HG02642 (cell line): ENCODE measurements around the gene SETMAR.

Experiments used
- ATAC-seq: cut with Tn5 transposase; IDR thresholded peaks from one replicate; pipeline ENCODE4 v1.9.1; 2021; ENCODE audit warnings: mild to moderate bottlenecking; ENCODE audit not compliant: unreplicated experiment, poor library complexity

Gene SETMAR

DNA sequence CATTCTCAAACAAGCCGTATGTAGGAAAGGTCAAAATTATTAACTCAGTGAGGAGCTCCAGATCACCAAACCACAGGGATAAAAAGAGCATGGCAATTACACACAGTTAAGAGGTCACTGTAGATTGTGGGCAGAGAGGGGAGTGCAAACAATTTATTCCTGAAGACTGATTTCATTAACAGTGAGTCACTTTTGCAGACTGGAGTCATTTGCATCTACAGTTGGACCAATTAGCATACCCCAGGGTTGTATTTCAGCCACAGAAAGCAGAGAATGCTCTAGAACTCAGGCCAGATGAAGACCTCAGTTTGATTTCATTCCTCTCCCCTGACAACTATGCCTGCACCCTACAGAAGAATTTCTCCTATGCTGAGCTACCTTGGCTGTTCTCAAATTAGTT lies 40.1 kb downstream of the SETMAR start:
- no peak for ATAC-seq

GRCh38 chr3:4350789-4351163 lies 47.6 kb downstream of the SETMAR start:
- ATAC-seq = peak; percentile 89

GRCh38 chr3:4351164-4351855 lies 48.1 kb downstream of the SETMAR start:
- ATAC-seq = peak; percentile 32

- ATAC-seq = no peak
These were observed 48.7 kb downstream of the SETMAR start for GRCh38 chr3:4351872-4352271.

DNA sequence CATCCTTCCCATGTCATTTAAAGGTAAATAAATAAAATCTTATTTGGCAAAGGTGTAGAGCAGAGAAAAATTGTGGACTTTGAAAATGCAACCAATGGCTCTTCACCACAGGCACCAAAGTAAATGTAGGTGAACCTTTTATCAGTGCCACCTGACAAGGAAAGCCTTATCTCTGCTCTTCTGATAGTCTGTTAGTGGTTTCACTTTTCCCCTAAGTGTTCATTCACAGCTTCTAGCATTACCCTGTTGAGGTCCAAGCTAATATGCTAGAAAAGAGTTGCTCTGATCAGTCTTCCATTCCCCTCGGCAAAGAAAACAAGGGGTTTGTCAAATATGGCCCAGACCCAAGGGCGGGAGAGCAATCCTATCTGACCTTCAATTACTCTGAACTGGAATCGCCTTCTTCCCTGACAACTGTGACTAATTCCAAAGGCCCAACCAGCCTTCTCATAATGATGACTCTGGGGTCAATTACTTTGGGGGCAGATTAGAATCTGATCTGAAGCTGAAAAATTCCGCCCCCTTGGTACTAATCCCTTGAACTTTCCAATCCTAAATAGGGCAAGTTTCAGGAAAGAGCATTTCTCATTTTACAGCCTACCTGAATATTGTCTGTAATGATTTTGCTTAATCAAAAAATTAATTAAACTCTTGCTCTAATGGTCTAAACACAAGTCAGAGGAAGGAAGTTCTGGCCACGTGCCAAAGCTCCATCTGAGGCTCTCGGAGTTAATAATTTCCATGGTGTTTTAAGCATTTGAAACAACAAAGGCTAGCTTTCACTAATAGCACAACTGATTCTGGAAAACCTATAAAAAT lies 52.4 kb downstream of the SETMAR start:
- no peak for ATAC-seq

DNA sequence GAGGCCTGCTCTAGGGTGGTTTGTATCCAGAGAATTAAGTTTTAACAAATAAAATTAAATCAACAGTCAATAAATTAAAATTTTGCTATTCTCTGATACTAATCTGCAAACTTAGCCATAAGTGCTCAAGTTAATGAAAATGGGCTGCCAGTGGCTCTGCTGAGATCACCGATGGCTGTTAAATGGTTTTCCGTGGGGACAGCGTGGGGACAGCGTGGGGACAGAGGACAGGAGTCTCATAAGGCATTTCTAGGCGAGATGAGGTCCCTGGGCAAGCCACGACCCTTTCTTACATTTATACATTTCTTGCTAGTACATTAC lies 53.0 kb downstream of the SETMAR start:
- no peak for ATAC-seq

DNA sequence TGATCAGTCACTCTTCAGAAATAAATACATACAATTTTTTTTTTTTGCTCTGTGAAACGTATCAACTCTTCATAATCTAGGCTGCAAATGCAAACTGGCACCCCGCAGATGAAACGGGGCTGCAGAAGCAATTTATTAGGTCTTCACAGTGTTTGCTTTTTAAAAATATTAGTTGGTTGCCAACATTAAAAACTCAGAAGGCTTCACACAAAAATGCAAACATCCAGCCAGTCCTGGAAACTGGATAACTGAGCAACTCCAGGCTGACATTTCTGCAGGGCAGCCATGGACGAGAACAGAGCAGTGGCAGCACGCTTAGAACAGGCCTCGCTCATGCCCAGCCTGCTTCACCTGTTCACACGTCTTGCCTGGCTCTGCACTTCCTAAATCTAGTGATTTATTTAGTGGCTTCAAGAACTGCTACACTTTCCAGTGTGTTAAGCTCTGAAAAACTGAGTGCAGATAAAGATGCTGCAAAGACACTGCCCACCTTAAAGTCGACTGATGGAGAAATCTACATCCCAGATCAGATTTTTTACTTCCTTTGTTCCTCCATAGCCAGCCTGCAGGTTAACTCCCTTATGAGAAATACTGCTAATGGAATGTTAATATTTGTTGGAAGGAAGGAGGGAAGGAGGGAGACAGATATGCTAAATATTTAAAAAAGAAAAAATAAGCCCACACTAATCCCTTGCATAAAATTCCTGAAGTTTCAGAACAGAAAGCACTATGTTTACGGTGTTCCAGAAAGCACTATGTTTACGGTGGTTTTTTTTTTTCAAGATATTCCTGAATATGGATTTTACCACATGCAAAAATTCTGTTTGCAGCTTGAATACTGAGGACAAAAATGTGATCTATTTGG lies 53.6 kb downstream of the SETMAR start:
- no peak for ATAC-seq

GRCh38 chr3:4358273-4358672 lies 55.1 kb downstream of the SETMAR start:
- no peak for ATAC-seq

DNA sequence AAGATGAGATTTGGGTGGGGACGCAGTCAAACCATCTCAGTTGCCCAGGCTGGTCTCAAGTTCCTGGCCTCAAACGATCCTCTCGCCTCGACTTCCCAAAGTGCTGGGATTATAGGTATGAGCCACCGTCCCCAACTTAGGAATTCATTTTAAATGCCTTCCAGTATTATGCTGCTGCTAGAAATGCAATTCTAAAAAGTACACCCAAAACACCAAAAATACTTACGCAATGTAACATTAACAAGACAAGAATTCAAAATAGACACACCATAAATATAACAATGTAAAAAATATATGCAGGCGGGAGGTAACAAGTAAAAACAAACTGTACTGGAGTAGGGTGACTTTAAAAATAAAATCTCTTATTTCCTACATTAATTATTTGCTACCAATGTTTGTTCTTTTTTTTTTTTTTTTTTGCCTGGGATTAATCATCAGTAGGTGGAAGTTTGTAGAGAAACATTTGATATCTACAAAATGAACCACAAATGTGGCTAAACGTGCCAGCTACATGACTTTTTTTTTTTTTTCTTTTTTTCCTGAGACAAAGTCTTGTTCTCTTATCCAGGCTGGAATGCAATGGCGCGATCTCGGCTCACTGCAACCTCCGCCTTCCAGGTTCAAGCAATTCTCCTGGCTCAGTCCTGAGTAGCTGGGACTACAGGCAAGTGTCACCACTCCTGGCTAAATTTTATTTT lies 56.8 kb downstream of the SETMAR start:
- ATAC-seq = no peak

DNA sequence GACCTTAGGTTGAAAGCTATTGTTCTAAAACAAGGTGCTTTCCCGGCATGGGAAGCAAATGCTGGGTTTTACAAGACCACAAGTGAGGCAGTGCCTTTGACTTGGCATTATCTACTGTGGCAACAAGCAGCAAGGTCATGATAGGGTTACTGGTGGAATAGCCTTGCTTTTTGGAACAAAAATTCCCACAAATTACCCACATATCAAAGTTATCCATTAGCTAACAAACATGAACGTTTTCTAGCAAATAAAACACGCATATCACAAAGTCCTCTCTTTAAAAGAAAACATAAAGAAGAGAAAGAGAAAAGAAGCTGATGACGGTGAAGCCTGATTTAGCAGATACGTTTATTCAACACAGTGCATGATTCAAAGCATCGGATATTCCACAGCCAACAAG lies 57.6 kb downstream of the SETMAR start:
- ATAC-seq = no peak

DNA sequence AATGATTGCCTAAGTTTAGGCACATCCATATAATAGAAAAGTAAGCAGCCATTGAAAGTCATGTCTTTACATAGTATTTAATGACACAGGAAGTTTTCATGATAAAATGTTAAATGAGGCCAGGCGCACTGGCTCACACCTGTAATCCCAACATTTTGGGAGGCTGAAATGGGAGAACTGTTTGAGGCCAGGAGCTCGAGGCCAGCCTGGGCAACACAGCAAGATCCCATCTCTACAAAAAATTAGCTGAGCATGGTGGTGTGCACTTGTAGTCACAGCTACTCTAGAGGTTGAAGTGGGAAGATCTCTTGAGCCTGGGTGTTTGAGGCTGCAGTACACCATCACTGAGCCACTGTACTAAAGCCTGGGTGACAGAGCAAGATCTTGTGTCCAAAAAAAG lies 59.4 kb downstream of the SETMAR start:
- ATAC-seq = no peak
